Stimulated activated CD8-positive, alpha-beta memory T cell treated with anti-CD3 and anti-CD28 coated beads, Interleukin-4, amount 100 ng/mL, for 24 hours (primary cell): ENCODE results near the gene C1orf174.

ENCODE experiments used
- DNase-seq: peaks from one replicate; pipeline ENCODE4 v3.0.0-alpha.2; 2020; ENCODE audit warnings: low read depth

Gene C1orf174

GRCh38 chr1:3869751-3870301 is 30.2 kb downstream of the C1orf174 start:
- no peak for DNase-seq

- no peak for DNase-seq
Observed at GRCh38 chr1:3868464-3869006, 31.5 kb downstream of the C1orf174 start.

DNA sequence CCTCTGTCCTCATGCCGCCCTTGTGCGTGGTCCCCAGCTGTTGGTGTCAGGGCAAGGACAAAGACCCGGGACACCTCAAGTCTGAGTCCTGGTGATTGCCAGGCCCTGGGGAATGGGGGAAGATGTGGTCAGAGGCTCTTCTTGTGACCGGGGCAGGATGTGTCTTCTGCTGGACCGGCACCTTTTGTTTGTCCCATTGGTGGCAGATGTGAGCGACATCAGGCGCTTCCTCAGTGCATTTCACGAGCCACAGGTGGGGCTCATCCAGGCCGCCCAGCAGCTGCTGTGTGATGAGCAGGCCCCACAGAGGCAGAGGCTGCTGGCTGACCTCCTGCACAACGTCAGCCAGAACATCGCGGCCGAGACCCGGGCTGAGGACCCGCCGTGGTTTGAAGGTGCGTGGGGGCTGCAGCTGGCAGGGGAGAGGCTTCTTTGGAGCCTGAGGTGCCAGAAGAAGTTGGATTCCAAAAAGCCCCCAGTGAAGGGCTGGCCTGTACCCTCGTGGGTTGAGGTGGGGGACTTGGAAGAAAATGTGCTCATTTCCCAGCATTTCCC is 34.4 kb downstream of the C1orf174 start:
- DNase-seq: no peak

- DNase-seq: no peak
Observed at GRCh38 chr1:3864884-3865283, 35.2 kb downstream of the C1orf174 start.

DNA sequence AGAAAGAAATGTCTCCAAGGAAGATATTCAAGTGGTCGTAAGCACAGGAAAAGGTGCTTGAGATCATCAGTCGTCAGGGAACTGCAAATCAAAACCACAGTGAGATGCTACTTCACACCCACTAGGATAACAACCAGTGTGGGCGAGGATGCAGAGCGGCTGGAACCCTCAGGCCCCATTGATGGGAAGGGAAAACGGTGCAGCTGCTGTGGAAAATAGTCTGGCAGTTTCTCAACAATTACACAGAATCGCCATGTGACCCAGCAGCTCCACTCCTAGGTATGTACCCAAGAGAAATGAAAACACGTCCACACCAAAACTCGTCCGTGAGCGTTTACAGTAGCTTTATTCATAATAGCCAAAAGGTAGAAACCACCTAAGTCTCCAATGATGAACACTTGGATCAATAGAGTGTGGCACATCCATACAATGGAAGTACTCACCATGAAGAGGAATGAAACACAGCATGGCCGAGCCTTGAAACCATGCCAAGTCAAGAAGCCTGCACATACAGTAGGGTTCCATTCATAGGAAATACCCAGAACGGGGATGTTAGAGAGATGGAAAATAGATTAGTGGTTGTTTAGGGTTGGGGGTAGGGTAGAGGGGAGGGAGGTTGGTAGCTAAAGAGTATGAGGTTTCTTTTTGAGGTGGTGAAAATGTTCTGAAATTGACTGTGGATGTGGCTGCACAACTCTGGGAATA is 36.7 kb downstream of the C1orf174 start:
- DNase-seq: no peak

DNA sequence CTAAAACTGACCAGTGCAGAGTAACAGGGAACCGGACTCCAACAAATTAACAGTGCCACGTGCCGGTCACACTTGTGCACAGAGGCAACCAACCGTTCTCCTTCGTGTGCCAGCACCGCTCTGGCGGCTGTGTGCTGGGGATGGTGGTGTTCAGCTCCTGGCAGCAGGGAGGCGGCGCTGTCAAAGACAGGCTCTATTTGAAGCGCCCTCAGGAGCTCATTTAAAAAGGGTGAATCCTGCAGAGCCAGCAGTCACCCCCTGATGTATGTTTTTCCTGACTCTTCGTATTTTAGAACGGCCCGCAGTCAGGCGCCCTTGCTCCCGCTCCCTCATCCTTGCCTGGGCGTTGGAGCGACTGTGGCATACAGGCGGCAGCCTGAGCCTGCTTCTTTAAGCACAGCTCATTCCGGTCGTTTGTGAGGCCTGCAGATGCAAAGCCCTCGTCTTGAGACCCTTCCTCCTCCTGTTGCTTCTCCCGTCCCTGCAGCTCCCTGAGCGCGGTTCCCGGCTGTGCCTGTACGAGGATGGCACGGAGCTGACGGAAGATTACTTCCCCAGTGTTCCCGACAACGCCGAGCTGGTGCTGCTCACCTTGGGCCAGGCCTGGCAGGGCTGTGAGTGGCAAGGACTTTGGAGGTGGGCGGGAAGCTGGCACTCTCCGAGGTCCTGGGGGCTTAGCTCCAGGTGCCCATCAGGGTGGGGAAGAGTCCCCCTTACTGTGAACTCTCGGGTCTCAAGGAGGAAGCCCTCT is 41.7 kb downstream of the C1orf174 start:
- DNase-seq: no peak

GRCh38 chr1:3857791-3858129 is 42.3 kb downstream of the C1orf174 start:
- no peak for DNase-seq

DNA sequence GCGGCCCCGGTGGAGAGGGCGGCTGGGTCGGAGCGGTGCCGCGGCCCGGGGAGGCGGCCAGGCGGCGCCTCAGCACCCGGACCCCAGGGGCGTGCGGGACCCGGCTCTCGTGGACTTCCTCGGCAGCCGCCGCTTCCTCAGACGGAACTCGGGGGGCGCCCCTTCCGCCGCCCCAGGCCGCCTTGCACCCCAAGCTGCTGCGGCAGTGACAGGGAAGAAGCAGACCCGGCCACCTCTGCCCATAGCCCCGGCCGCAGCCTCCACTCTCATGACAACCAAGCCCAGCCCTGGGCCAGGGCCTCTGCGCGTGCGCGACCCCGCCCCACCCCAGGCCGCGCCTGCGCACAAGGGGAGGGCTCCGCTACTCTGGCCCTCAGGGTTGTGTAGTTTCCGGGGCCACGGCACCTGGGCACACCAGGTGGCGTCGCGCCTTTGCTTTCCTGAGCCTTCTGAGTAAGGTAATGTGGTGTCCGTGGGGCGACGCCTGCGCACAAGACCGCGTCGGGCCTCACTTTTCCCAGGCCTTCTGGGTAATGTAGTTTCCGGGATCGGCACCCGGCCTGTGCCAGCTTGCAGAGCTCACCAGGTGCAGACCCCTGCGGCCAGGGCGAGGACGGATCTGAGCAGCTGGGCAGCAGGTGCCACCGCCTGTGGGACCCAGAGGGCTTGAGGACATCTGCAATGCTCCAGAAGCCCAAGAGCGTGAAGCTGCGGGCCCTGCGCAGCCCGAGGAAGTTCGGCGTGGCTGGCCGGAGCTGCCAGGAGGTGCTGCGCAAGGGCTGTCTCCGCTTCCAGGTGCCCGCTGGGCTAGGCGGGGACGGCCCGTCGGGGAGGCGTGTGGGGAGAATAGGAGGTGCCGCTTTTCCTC is 42.9 kb downstream of the C1orf174 start, which contains the start of the genes CEP104 and DFFB:
Gene CEP104, minus strand, starts transcription at position 289 of the 868 bp plus-strand sequence. CDS start 4,804 bp downstream, outside the sequence.
Gene DFFB, plus strand, starts transcription at position 554 of the 868 bp plus-strand sequence. Its CDS starts 128 bp downstream, at position 682.
- peak; percentile 92 for DNase-seq

- no peak for DNase-seq
Observed at GRCh38 chr1:3852711-3853485, 47.2 kb downstream of the C1orf174 start.

DNA sequence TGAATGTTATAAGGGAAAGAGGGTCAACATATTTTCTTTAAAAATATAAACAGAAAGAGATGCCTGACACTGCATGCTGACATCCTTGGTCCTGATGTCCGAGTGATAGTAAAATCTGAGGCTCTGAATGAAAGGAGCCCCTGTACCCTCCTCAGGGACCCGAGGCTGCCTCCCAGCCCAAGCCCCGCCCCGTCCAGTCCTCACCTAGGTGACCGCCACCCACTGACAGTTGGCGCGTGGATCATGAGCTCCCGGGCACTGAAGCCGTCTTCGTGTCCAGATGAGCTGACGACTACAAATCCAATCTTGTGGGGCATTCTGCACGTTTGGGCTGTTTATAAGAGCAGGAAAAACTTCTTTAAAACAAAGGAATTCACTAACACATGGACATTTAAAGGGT is 48.0 kb downstream of the C1orf174 start:
- no peak for DNase-seq

- DNase-seq: no peak
Observed at GRCh38 chr1:3851292-3851691, 48.8 kb downstream of the C1orf174 start.

DNA sequence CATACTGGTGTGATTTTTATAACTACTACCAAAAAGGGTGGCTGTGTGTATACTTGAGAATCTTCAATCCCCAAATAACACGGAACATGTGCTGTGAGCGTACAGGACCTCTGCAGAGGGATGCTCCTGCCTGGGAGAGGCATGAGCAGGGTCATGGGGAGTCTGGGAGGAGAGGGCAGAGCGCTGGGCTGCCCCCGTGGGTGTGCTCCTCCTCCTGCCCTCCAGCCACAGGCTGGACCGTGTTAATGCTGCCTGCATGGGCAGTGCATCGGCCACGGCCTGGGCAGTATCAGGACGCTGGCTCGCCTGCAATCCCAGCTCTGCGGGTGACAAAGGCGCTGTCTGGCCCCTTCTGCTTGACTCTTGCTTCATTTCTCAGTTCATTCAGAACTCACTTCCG is 49.2 kb downstream of the C1orf174 start:
- no peak for DNase-seq

GRCh38 chr1:3847081-3847480 is 53.0 kb downstream of the C1orf174 start:
- no peak for DNase-seq

DNA sequence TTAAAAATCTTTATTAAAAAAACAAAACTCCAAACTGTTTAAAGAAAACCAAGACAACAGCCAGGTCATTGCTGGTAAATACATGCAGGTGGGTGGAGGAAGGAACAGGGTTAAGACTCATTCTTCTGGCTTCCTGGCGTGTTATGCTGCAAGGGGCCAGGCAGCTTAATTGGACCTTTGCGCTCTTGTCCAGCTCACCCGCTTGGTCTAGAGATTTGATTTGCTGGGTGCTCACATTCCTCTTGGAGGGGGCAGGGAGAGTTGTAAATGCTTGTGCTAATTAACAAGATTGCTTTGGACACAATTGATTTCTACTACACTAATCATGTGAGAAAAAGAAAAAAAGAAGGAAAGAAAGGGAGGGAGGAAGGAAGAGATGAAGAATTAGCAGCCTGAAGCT is 53.5 kb downstream of the C1orf174 start:
- no peak for DNase-seq

DNA sequence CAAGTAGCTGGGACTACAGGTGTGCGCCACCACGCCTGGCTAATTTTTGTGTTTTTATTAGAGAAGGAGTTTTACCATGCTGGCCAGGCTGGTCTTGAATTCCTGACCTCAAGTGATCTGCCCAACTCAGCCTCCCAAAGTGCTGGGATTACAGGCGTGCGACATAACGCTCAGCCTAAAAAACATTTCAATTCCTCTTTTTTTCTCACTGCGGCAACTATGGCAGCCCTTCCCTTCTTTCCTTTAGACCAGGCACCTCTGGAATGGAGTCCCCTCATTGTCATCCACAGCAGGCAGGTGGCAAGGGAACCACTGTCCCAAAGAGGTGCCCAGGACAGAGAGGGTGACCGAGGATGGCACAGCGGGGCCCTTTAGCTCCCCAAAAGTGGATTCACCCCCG is 57.2 kb downstream of the C1orf174 start:
- no peak for DNase-seq

DNA sequence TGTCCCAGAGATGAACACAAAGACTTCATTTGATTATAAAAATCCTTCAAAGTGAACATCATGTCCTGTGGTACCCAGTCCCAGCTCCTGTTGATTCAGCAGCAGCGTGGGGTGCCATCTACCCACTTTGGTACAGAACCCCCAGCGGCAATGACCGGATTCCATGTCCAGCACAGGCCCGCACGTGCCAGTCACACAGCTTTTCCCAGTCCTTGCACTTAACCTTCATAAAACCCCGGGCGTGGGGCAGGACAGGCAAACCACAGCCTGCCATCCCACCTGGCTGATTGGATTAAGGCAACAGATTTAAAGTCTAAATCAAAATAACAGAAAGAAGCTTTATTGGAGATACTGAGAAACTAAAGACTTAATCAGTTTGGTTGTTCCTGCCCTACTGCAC is 58.6 kb downstream of the C1orf174 start:
- no peak for DNase-seq
